Glutamatergic neuron (in vitro differentiated cells): ENCODE data around the gene C13orf46. TPM values are rescaled to one million over a fixed set of nuclear protein-coding genes. Genes with fewer than 3 reads are reported as not detected.

ENCODE experiments used
- DNase-seq: peaks from one replicate; pipeline ENCODE4 v3.0.0; 2022
- H3K27ac Mint-ChIP-seq: one replicate; pipeline ENCODE4 v1.8.0; 2020; ENCODE audit warnings: mild to moderate bottlenecking, mixed read lengths, inconsistent platforms; ENCODE audit not compliant: unreplicated experiment
- H3K27me3 Mint-ChIP-seq: one replicate; pipeline ENCODE4 v1.8.0; 2020; ENCODE audit warnings: mild to moderate bottlenecking, moderate library complexity, mixed read lengths, inconsistent platforms; ENCODE audit not compliant: unreplicated experiment
- H3K36me3 Mint-ChIP-seq: one replicate; pipeline ENCODE4 v1.8.0; 2020; ENCODE audit warnings: mild to moderate bottlenecking, mixed read lengths, inconsistent platforms; ENCODE audit not compliant: unreplicated experiment
- H3K4me1 Mint-ChIP-seq: one replicate; pipeline ENCODE4 v1.8.0; 2020; ENCODE audit warnings: mild to moderate bottlenecking, low read depth, mixed read lengths, inconsistent platforms; ENCODE audit not compliant: unreplicated experiment
- H3K4me3 Mint-ChIP-seq: one replicate; pipeline ENCODE4 v1.8.0; 2020; ENCODE audit warnings: mild to moderate bottlenecking, mixed read lengths, inconsistent platforms; ENCODE audit not compliant: unreplicated experiment
- H3K9me3 Mint-ChIP-seq: one replicate; pipeline ENCODE4 v1.8.0; 2020; ENCODE audit warnings: mild to moderate bottlenecking, moderate library complexity, mixed read lengths, inconsistent platforms; ENCODE audit not compliant: unreplicated experiment
- total RNA-seq: library from RNA; stranded (reverse); fragmentation: NEBNext Ultra II Directional; extraction: Animal tissue kit (Norgen Biotek cat#: 25700); gene quantifications from one replicate; pipeline ENCODE4 v1.2.1, GENCODE V29; 2021; ENCODE audit not compliant: unreplicated experiment
- TF ChIP-seq, protein P1 (sequence below): fragments of 200-600 bp; sonication (generic); IDR thresholded peaks from one replicate; pipeline ENCODE4 v1.5.0; 2021; ENCODE audit not compliant: partially characterized antibody, unreplicated experiment

C13orf46 gene
- total RNA-seq, 1 donor from 2014 or later = 0.71 TPM

DNA sequence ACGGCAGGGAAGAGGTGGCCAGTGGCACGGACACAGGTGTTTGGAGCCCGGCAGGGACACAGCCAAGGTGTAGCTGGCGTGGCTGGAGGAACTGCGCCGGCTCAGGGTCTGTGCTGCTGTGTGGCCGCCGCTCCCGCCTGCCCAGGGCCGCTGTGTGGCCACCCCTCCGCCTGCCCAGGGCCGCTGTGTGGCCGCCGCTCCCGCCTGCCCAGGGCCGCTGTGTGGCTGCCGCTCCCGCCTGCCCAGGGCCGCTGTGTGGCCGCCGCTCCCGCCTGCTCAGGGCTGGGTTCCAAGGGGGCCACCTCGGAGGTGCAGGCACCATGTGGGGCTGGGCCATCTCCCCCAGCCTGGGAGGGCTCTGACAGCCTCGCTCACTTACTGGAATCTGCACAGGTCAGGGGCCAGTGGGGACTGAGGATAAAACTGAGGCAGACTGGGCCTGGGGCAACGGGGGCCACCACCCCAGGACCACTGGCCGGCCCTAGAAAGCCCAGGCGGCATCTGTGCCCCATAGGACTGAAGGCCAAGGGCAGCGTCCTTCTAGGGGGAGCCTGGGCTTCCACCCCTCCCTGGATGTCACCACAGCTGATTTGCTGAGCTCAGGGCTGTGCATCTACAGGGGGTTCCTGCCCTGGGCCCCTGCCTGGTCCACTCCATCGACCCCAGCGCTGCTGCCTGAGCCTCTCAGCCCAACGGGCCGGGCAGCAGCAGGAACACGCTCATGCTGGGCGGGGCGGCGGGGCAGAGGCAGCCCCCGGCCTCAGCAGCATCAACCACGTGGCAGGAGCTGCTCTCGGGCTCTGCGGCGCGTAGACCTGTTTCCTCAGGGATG is 21.5 kb downstream of the C13orf46 start:
- H3K4me3 Mint-ChIP-seq = no peak overlapping the region
- peaks cover 16% of the 10 kb centered on the region for H3K36me3 Mint-ChIP-seq
- peaks cover 8% of the 10 kb centered on the region for H3K27me3 Mint-ChIP-seq
- H3K9me3 Mint-ChIP-seq = peaks cover 16% of the 10 kb centered on the region
- no peaks in the 10 kb centered on the region for H3K4me1 Mint-ChIP-seq
- TF ChIP-seq, protein P1, sequence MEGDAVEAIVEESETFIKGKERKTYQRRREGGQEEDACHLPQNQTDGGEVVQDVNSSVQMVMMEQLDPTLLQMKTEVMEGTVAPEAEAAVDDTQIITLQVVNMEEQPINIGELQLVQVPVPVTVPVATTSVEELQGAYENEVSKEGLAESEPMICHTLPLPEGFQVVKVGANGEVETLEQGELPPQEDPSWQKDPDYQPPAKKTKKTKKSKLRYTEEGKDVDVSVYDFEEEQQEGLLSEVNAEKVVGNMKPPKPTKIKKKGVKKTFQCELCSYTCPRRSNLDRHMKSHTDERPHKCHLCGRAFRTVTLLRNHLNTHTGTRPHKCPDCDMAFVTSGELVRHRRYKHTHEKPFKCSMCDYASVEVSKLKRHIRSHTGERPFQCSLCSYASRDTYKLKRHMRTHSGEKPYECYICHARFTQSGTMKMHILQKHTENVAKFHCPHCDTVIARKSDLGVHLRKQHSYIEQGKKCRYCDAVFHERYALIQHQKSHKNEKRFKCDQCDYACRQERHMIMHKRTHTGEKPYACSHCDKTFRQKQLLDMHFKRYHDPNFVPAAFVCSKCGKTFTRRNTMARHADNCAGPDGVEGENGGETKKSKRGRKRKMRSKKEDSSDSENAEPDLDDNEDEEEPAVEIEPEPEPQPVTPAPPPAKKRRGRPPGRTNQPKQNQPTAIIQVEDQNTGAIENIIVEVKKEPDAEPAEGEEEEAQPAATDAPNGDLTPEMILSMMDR = no peak
- H3K27ac Mint-ChIP-seq = no peak overlapping the region
- DNase-seq = peak; percentile 11

DNA sequence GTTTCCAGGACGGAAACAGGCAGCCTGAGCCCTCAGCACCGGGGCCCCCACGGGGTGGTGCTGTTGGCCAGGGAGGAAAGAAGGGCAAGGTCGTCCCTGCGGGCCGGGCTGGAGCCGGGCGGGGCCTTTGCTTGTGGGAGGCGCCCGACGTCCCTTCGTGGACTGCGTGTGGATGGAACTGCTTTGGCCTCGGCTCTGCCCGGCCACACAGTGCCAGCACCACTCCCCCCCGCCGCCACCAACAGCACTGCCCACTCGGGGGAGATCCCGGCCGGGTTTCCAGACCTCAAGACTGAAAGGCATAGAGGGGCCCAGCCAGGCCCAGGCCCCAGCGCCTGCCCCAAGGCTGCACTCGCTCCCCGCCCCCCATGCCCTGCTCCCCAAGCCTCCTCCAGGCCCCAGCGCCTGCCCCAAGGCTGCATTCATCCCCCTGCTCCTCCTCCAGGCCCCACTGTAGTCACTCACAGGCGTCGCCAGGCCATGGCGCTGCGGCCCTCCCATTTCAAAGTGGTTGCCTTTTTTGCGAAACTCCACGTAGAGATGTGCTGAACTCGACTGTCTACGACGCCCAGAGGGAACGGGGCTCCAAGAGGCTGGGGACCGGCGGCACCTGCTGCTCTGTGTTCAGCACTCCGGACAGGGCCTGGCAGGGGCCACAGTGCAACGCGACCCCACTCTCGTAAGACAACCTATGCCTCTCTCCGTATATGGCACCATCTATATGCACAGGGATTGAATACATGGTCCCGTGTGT is 22.5 kb downstream of the C13orf46 start:
- Mint-ChIP-seq H3K4me1 (no peaks in the 10 kb centered on the region), H3K9me3 (peaks cover 16% of the 10 kb centered on the region), H3K27ac (no peak overlapping the region), H3K27me3 (peaks cover 8% of the 10 kb centered on the region), H3K36me3 (peaks cover 16% of the 10 kb centered on the region), H3K4me3 (no peak overlapping the region)
- DNase-seq = peak; percentile 64
- TF ChIP-seq, protein P1 = no peak

DNA sequence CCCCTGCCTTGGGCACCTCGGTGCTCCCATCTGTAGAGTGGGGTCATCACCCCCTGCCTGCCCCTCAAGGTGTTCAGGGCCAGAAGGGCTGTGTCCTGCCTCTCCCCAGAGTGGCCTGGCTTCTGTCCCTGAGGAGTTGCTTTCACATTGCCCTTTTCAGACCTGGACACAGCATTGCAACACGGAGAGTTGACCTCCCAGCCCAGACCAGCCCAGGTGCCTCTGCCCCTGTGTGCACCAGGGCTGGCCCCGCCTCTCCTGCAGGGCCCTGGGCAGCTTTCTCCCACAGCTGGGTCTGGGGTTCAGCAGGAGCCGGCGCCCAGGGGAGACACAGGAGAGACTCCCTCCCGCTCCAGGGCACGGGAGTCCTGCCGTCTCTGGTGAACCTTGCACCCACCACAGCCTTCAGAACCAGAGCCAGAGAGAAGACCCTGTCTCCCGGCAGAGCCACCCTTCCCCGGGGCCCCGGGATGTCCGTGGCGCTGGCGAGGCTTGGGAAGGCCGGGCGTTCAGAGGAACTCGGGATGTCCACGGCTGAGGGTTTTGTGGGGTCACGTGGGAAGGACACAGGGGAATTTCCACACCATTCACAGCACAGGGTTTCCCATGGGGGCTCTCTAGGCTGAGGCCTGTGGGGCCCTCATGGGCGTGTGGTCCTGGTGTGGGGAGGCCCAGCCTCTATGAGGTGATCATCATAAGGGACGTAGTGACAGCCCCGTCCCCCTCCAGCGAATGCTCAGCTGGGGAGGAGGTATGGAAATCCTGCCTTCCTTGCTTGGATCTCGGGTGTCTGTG is 23.2 kb downstream of the C13orf46 start:
- Mint-ChIP-seq H3K36me3 (peaks cover 11% of the 10 kb centered on the region), H3K27ac (no peak overlapping the region), H3K4me3 (no peak overlapping the region), H3K9me3 (peaks cover 10% of the 10 kb centered on the region), H3K4me1 (no peaks in the 10 kb centered on the region), H3K27me3 (peaks cover 8% of the 10 kb centered on the region)
- DNase-seq = no peak
- TF ChIP-seq, protein P1 = no peak

DNA sequence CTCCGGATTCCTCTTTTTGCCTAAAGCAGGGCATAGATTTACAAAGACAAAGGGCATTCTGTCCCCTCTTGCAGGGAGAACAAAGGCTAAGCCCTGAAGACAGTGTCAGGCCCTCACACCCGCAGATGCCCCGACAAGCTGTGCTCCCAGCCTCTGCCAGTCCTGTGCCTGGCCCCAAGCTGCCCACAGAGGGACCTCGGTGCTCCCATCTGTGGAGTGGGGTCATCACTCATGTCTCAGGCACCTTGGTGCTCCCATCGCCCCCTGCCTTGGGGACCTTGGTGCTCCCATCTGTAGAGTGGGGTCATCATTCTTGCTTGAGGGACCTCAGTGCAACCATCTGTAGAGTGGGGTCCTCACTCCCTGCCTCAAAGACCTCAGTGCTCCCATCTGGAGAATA is 24.3 kb downstream of the C13orf46 start:
- no peak for DNase-seq
- no peak overlapping the region for H3K27ac Mint-ChIP-seq
- no peaks in the 10 kb centered on the region for H3K4me1 Mint-ChIP-seq
- TF ChIP-seq, protein P1 = no peak
- H3K9me3 Mint-ChIP-seq = peaks cover 1% of the 10 kb centered on the region
- no peaks in the 10 kb centered on the region for H3K36me3 Mint-ChIP-seq
- H3K4me3 Mint-ChIP-seq = no peak overlapping the region
- peaks cover 8% of the 10 kb centered on the region for H3K27me3 Mint-ChIP-seq
